ENCODE measurements around the gene LHX8.
A peak's percentile ranks its signal among the peaks of the same experiment; 100 is the strongest.

The LHX8 gene

DNA sequence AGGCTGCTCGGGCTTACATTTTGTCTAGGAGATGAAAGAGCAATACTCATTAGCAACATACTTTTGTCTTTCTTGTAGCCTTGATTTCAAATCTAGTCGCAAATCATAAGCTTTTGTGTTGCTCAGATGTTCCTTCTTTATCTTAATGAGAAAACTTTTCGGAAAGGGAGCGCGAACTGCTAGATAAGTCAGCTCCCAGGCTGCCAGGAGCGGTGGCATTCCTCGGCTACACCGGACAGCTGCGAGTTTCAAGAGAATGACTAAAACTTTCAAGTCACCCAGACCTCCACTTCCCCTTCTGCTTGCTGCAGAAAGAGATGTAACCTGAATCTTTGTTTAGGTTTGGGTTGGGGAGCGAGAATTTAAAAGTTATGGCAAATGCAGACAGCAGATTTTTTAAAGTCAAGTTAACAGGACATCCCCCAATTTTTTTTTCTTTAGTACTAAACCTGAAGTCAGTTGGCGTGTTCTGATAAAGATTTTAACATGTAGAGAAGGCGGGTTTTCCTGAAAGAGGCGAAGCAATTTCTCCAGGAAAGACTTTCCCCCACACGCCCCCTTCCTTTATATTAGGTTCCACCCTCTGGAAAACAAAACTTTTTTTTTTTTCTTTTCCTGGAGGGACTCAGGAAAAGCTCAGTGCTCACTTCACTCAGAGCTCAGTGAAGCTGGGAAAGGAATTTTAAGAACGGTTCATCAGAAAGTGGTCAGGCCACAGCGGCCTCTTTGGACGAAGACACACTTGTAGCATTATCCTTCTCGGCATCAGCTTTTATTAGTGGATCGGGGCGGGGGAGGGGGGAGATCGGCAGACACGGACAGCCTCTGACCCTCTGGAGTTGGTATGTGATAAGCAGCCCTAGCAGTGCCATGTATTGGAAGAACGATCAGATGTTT, at the start of gene LHX8:
TSS of gene LHX8 (plus strand) at position 639 of the 897 bp plus-strand sequence. CDS start 2,227 bp downstream, outside the sequence.
- H3K4me1 ChIP-seq (ENCODE audit: insufficient read depth, poor library complexity, severe bottlenecking), result no peaks in the 10 kb centered on the region
- no peak within 1 kb of the TSS for H3K4me3 ChIP-seq (ENCODE audit: severe bottlenecking)
- no peaks in the 10 kb centered on the region for H3K36me3 ChIP-seq (ENCODE audit: low read depth)
- TF ChIP-seq, protein P1, sequence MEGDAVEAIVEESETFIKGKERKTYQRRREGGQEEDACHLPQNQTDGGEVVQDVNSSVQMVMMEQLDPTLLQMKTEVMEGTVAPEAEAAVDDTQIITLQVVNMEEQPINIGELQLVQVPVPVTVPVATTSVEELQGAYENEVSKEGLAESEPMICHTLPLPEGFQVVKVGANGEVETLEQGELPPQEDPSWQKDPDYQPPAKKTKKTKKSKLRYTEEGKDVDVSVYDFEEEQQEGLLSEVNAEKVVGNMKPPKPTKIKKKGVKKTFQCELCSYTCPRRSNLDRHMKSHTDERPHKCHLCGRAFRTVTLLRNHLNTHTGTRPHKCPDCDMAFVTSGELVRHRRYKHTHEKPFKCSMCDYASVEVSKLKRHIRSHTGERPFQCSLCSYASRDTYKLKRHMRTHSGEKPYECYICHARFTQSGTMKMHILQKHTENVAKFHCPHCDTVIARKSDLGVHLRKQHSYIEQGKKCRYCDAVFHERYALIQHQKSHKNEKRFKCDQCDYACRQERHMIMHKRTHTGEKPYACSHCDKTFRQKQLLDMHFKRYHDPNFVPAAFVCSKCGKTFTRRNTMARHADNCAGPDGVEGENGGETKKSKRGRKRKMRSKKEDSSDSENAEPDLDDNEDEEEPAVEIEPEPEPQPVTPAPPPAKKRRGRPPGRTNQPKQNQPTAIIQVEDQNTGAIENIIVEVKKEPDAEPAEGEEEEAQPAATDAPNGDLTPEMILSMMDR (IDR thresholded peaks at IDR 0.05; ENCODE audit: poor library complexity, severe bottlenecking), result no peak
- DNase-seq (ENCODE audit: low spot score) (no peak), ATAC-seq (ENCODE audit: low read depth) (no peak)
- no peak within 1 kb of the TSS for H3K27ac ChIP-seq (ENCODE audit: poor library complexity, severe bottlenecking)
- H3K27me3 ChIP-seq (ENCODE audit: insufficient read depth, poor library complexity, severe bottlenecking), result peaks cover 99% of the 10 kb centered on the region
- no peaks in the 10 kb centered on the region for H3K9me3 ChIP-seq (ENCODE audit: severe bottlenecking)

DNA sequence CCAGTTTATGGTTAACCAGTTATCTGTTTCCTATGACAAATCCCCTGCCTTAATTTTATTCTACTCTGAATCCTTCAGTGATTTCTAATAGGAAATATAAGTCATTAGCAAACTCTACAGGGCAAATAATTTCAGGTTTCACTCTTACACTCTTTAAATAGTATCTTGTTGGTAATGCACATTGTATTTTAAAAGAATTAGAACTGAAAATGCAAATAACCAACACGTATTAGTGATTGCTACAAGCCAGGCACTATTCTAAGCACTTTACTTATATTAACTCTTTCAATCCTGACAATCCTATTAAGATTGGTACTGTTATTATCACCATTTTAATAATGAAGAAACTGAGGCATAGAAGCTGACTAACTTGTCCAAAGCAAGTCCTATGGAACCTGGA, 48.3 kb upstream of the LHX8 start:
- TF ChIP-seq, protein P1 (IDR thresholded peaks at IDR 0.05; ENCODE audit: poor library complexity, severe bottlenecking), result no peak
- no peaks in the 10 kb centered on the region for H3K27me3 ChIP-seq (ENCODE audit: insufficient read depth, poor library complexity, severe bottlenecking)
- H3K4me3 ChIP-seq (ENCODE audit: severe bottlenecking), result no peak overlapping the region
- no peaks in the 10 kb centered on the region for H3K9me3 ChIP-seq (ENCODE audit: severe bottlenecking)
- DNase-seq (ENCODE audit: low spot score) (no peak), ATAC-seq (ENCODE audit: low read depth) (no peak)
- no peaks in the 10 kb centered on the region for H3K36me3 ChIP-seq (ENCODE audit: low read depth)
- peaks cover 13% of the 10 kb centered on the region for H3K4me1 ChIP-seq (ENCODE audit: insufficient read depth, poor library complexity, severe bottlenecking)
- H3K27ac ChIP-seq (ENCODE audit: poor library complexity, severe bottlenecking), result no peak overlapping the region

DNA sequence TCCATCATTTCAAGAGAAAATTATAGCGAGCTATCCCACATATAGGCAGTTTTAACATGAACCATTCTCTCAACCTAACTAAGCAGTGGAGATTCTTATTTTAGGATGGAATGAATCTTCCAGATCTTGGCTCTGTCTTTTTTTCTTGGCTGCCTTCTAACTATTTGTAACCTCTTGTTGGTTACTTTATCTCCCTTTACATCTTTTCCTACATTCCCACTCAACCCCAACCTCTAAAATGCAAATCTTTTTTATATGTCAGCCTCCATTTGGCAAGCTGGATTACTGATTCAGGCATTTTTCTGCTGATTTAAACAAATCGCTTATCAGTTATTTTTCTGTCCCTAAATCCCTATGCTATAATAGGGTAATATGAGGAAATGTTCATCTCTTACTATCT, 46.9 kb upstream of the LHX8 start:
- ATAC-seq (ENCODE audit: low read depth), result no peak
- TF ChIP-seq, protein P1 (IDR thresholded peaks at IDR 0.05; ENCODE audit: poor library complexity, severe bottlenecking), result no peak
- no peaks in the 10 kb centered on the region for H3K27me3 ChIP-seq (ENCODE audit: insufficient read depth, poor library complexity, severe bottlenecking)

GRCh38 chr1:75092141-75092540, 42.0 kb upstream of the LHX8 start:
- peak; percentile 95 for ATAC-seq (ENCODE audit: low read depth)
- peak; percentile 81 for DNase-seq (ENCODE audit: low spot score)
- Histone ChIP-seq H3K27ac (ENCODE audit: poor library complexity, severe bottlenecking) (peak overlapping the region; percentile 10), H3K27me3 (ENCODE audit: insufficient read depth, poor library complexity, severe bottlenecking) (no peaks in the 10 kb centered on the region), H3K4me3 (ENCODE audit: severe bottlenecking) (no peak overlapping the region), H3K36me3 (ENCODE audit: low read depth) (no peaks in the 10 kb centered on the region), H3K9me3 (ENCODE audit: severe bottlenecking) (no peaks in the 10 kb centered on the region), H3K4me1 (ENCODE audit: insufficient read depth, poor library complexity, severe bottlenecking) (peaks cover 13% of the 10 kb centered on the region)
- TF ChIP-seq, protein P1 (IDR thresholded peaks at IDR 0.05; ENCODE audit: poor library complexity, severe bottlenecking), result no peak

More for the DNA sequence above, 46.9 kb upstream of the LHX8 start:
- Histone ChIP-seq H3K4me3 (ENCODE audit: severe bottlenecking) (no peak overlapping the region), H3K27ac (ENCODE audit: poor library complexity, severe bottlenecking) (no peak overlapping the region), H3K4me1 (ENCODE audit: insufficient read depth, poor library complexity, severe bottlenecking) (peaks cover 22% of the 10 kb centered on the region), H3K9me3 (ENCODE audit: severe bottlenecking) (no peaks in the 10 kb centered on the region), H3K36me3 (ENCODE audit: low read depth) (no peaks in the 10 kb centered on the region)
- DNase-seq (ENCODE audit: low spot score), result no peak

DNA sequence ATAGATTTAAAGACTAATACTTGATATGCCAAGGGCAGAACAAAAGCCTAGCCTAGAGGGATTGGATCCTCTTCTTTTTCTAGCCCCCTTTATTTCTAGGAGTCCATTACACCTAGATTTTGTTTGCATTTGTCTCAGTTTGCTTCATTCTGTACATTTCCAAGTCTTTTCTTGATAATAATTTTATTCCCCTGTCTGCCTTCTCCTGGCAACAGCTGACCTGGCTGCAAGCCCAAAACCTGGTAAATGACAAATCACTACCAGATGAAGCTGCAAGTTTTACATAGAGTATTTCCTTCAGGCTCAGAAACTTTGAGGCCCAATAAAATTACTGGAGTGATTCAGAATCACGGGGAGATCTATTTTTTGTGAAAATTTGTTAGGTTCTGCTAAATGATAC, 36.5 kb upstream of the LHX8 start:
- Histone ChIP-seq H3K4me3 (ENCODE audit: severe bottlenecking) (no peak overlapping the region), H3K9me3 (ENCODE audit: severe bottlenecking) (no peaks in the 10 kb centered on the region), H3K27me3 (ENCODE audit: insufficient read depth, poor library complexity, severe bottlenecking) (peaks cover 7% of the 10 kb centered on the region), H3K27ac (ENCODE audit: poor library complexity, severe bottlenecking) (no peak overlapping the region), H3K4me1 (ENCODE audit: insufficient read depth, poor library complexity, severe bottlenecking) (no peaks in the 10 kb centered on the region), H3K36me3 (ENCODE audit: low read depth) (no peaks in the 10 kb centered on the region)
- ATAC-seq (ENCODE audit: low read depth) (no peak), DNase-seq (ENCODE audit: low spot score) (no peak)
- TF ChIP-seq, protein P1 (IDR thresholded peaks at IDR 0.05; ENCODE audit: poor library complexity, severe bottlenecking), result no peak
